GM18868 (cell line): ENCODE results near the gene RAPGEF1.
A peak's percentile ranks its signal among the peaks of the same experiment; 100 is the strongest.
"Not testable (repeated sequence)": the region's sequence is repeated elsewhere in the genome, so short reads cannot be mapped to it uniquely, and the experiment has no call there.

Source experiments
- ATAC-seq: cut with Tn5 transposase; IDR thresholded peaks from one replicate; pipeline ENCODE4 v1.9.1; 2021; ENCODE audit warnings: mild to moderate bottlenecking, moderate library complexity; ENCODE audit not compliant: unreplicated experiment

The RAPGEF1 gene

GRCh38 chr9:131731644-131732043 is 8.2 kb downstream of the RAPGEF1 start:
- no peak for ATAC-seq

- ATAC-seq: no peak
These were observed 8.6 kb downstream of the RAPGEF1 start for GRCh38 chr9:131731237-131731636.

GRCh38 chr9:131728961-131729360 is 10.9 kb downstream of the RAPGEF1 start:
- peak; percentile 32 for ATAC-seq

- ATAC-seq: no peak
These were observed 11.3 kb downstream of the RAPGEF1 start for GRCh38 chr9:131728546-131728910.

GRCh38 chr9:131727795-131728545 is 11.9 kb downstream of the RAPGEF1 start:
- no peak for ATAC-seq

- ATAC-seq: no peak
These were observed 12.6 kb downstream of the RAPGEF1 start for GRCh38 chr9:131727184-131727759.

GRCh38 chr9:131724683-131725082 is 15.2 kb downstream of the RAPGEF1 start:
- ATAC-seq: no peak

- ATAC-seq: no peak
These were observed 16.2 kb downstream of the RAPGEF1 start for GRCh38 chr9:131723632-131724031.

- no peak for ATAC-seq
These were observed 17.6 kb downstream of the RAPGEF1 start for GRCh38 chr9:131722255-131722654.

- no peak for ATAC-seq
These were observed 18.8 kb downstream of the RAPGEF1 start for GRCh38 chr9:131721076-131721475.

- ATAC-seq: no peak
These were observed 19.5 kb downstream of the RAPGEF1 start for GRCh38 chr9:131720330-131720729.

- ATAC-seq: peak; percentile 41
These were observed 20.5 kb downstream of the RAPGEF1 start for GRCh38 chr9:131719262-131719908.

- ATAC-seq: no peak
These were observed 22.0 kb downstream of the RAPGEF1 start for GRCh38 chr9:131717719-131718460.

GRCh38 chr9:131715906-131716305 is 24.0 kb downstream of the RAPGEF1 start:
- no peak for ATAC-seq

GRCh38 chr9:131714821-131715220 is 25.1 kb downstream of the RAPGEF1 start:
- ATAC-seq: no peak

GRCh38 chr9:131714161-131714646 is 25.7 kb downstream of the RAPGEF1 start:
- no peak for ATAC-seq

GRCh38 chr9:131713016-131713415 is 26.9 kb downstream of the RAPGEF1 start:
- ATAC-seq: no peak

- ATAC-seq: no peak
These were observed 27.6 kb downstream of the RAPGEF1 start for GRCh38 chr9:131712151-131712716.

GRCh38 chr9:131709771-131710431 is 30.0 kb downstream of the RAPGEF1 start:
- peak; percentile 66 for ATAC-seq

- ATAC-seq: not testable (repeated sequence)
These were observed 30.7 kb downstream of the RAPGEF1 start for GRCh38 chr9:131709010-131709770.
